AG04450 (cell line): ENCODE measurements around the gene ZNF398. TPM values are rescaled to one million over a fixed set of nuclear protein-coding genes. Genes with fewer than 3 reads are reported as not detected.
"Not testable (repeated sequence)": the region's sequence is repeated elsewhere in the genome, so short reads cannot be mapped to it uniquely, and the experiment has no call there.

ENCODE experiments used
- CTCF ChIA-PET: fragments of 300-600, 350-600 bp; formaldehyde crosslinking; extraction: SDS; loops from one replicate; lab custom pipeline; 2022; ENCODE audit warnings: antibody characterized with exemption, inconsistent platforms; lab: Charles Lee
- POLR2A ChIA-PET: fragments of 350-600 bp; formaldehyde crosslinking; extraction: SDS; loops from one replicate; lab custom pipeline; 2021; ENCODE audit warnings: antibody characterized with exemption, inconsistent platforms; lab: Yijun Ruan, JAX
- DNase-seq: peaks from one replicate; pipeline ENCODE4 v3.0.0-alpha.2; 2011; ENCODE audit warnings: low read depth, low spot score
- H3K27ac ChIP-seq: one replicate; pipeline ENCODE4 v1.5.1; 2012; ENCODE audit warnings: low read depth, low read length, control low read depth
- H3K27me3 ChIP-seq: one replicate; pipeline ENCODE4 v1.6.0; 2012; ENCODE audit warnings: low read length; ENCODE audit not compliant: control insufficient read depth, insufficient read depth
- H3K4me3 ChIP-seq: 2 replicates; pipeline ENCODE4 v1.5.1; 2011; ENCODE audit warnings: mild to moderate bottlenecking, low read depth, low read length, control low read depth
- H3K9me3 ChIP-seq: 2 replicates; pipeline ENCODE4 v1.5.1; 2012; ENCODE audit warnings: low read length; ENCODE audit not compliant: control insufficient read depth, insufficient read depth
- CTCF ChIP-seq: IDR thresholded peaks from 2 replicates; pipeline ENCODE4 v1.5.1; 2011; ENCODE audit warnings: low read depth, low read length, control low read depth, inconsistent platforms
- polyA plus RNA-seq: library from polyadenylated mRNA; depleted of rRNA; stranded (reverse); fragments of >200 nt; gene quantifications from 2 replicates; pipeline ENCODE4 v1.2.3, GENCODE V29; 2011

The ZNF398 gene
- polyA plus RNA-seq, 1 experiment, result 6.6 TPM

GRCh38 chr7:149136118-149136517 is 11.1 kb upstream of the ZNF398 start:
- ChIA-PET POLR2A (no interaction called here), CTCF (interaction anchor here (1.3 to 2.1 kb wide), 3 partner anchors 10 to 11 kb away, joined by 3 to 20 read pairs (median 9); partner anchors contain the start of genes ZNF398 and ZNF425)
- Histone ChIP-seq H3K9me3 (peaks cover 6% of the 10 kb centered on the region), H3K4me3 (no peak overlapping the region), H3K27ac (no peak overlapping the region), H3K27me3 (no peaks in the 10 kb centered on the region)
- TF ChIP-seq CTCF, result no peak
- DNase-seq, result no peak

GRCh38 chr7:149140831-149141230 is 6.4 kb upstream of the ZNF398 start:
- POLR2A ChIA-PET, result interaction anchor here (0.7 kb wide), 1 partner anchor 9 kb away, joined by 5 read pairs; no protein-coding TSS in a partner anchor
- TF ChIP-seq CTCF, result no peak
- no peak for DNase-seq
- Histone ChIP-seq H3K27me3 (no peaks in the 10 kb centered on the region), H3K4me3 (no peak overlapping the region), H3K9me3 (peaks cover 3% of the 10 kb centered on the region; the same call in 1 of the 2 replicates), H3K27ac (no peak overlapping the region)
- CTCF ChIA-PET, result interaction anchor here (2.3 kb wide), 1 partner anchor 14 kb away, joined by 7 read pairs; no protein-coding TSS in a partner anchor

- CTCF ChIA-PET, result interaction anchor here (1.0 to 2.3 kb wide), 2 partner anchors 15 to 16 kb away, joined by 3 to 7 read pairs; no protein-coding TSS in a partner anchor
- no peak for DNase-seq
- no peaks in the 10 kb centered on the region for H3K9me3 ChIP-seq
- no peaks in the 10 kb centered on the region for H3K27me3 ChIP-seq
- POLR2A ChIA-PET, result interaction anchor here (0.7 kb wide), 1 partner anchor 120 kb away, joined by 4 read pairs; the partner anchor contains the start of gene ZNF783
- no peak overlapping the region for H3K27ac ChIP-seq
- no peak for TF ChIP-seq CTCF
- no peak overlapping the region for H3K4me3 ChIP-seq
These were observed 5.4 kb upstream of the ZNF398 start for GRCh38 chr7:149141893-149142292.

- DNase-seq, H3K4me3 ChIP-seq, H3K27me3 ChIP-seq, POLR2A ChIA-PET, H3K9me3 ChIP-seq, H3K27ac ChIP-seq: not testable (repeated sequence)
- CTCF ChIA-PET, result interaction anchor here (2.2 kb wide), 1 partner anchor 18 kb away, joined by 10 read pairs; no protein-coding TSS in a partner anchor
These were observed 2.8 kb upstream of the ZNF398 start for GRCh38 chr7:149144436-149144922.

GRCh38 chr7:149145031-149145845 is 2.0 kb upstream of the ZNF398 start:
- no peak for TF ChIP-seq CTCF
- Histone ChIP-seq H3K27ac (no peak overlapping the region), H3K9me3 (peaks cover 3% of the 10 kb centered on the region; the same call in 1 of the 2 replicates), H3K4me3 (no peak overlapping the region), H3K27me3 (no peaks in the 10 kb centered on the region)
- no peak for DNase-seq
- POLR2A ChIA-PET, result no interaction called here
- CTCF ChIA-PET, result interaction anchor here (4.3 kb wide), 1 partner anchor 19 kb away, joined by 41 read pairs; the partner anchor contains the start of gene ZNF425
